Fibroblast of pulmonary artery (primary cell): Measurements from ENCODE around the gene EPB41L2.

Experiments
- DNase-seq: peaks from one replicate; pipeline ENCODE4 v3.0.0-alpha.2; 2010; ENCODE audit warnings: low read depth
- H3K4me3 ChIP-seq: replicated peaks from 2 replicates; pipeline ENCODE4 v1.5.1; 2011; ENCODE audit warnings: low read depth, mild to moderate bottlenecking, control low read depth, low read length, moderate library complexity
- CTCF ChIP-seq: IDR thresholded peaks from 2 replicates; pipeline ENCODE4 v1.5.1; 2011; ENCODE audit warnings: mild to moderate bottlenecking, control low read depth, low read length, inconsistent platforms; ENCODE audit errors: missing control alignments

EPB41L2 gene

GRCh38 chr6:131070061-131070460 lies 7.0 kb upstream of the EPB41L2 start:
- DNase-seq: no peak
- no peak for TF ChIP-seq CTCF
- H3K4me3 ChIP-seq: no peak overlapping the region

GRCh38 chr6:131068165-131068564 lies 5.1 kb upstream of the EPB41L2 start:
- no peak overlapping the region for H3K4me3 ChIP-seq
- no peak for DNase-seq
- TF ChIP-seq CTCF: no peak

DNA sequence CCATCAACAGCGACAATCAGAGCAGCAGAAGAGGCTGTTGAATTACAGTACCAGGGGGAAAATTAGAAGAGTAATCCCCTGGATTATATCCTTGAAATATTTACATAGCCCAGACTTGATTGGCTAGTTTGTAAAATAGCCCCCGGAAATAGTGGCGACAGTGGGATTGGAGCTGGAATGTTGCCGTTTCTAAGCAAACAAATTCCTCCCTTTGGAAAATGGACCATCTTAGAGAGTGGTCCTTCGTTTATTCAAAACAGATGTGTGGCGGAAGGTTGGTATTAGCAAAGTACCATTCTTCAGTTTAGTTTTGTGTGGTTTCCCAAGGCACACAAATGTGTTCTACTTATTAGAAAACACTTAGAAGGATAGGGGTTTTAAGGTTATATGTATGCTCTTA lies 4.5 kb upstream of the EPB41L2 start:
- H3K4me3 ChIP-seq: no peak overlapping the region
- DNase-seq: no peak
- TF ChIP-seq CTCF: no peak

- DNase-seq: no peak
- no peak overlapping the region for H3K4me3 ChIP-seq
- no peak for TF ChIP-seq CTCF
Observed at GRCh38 chr6:131065824-131066171, 2.8 kb upstream of the EPB41L2 start.

DNA sequence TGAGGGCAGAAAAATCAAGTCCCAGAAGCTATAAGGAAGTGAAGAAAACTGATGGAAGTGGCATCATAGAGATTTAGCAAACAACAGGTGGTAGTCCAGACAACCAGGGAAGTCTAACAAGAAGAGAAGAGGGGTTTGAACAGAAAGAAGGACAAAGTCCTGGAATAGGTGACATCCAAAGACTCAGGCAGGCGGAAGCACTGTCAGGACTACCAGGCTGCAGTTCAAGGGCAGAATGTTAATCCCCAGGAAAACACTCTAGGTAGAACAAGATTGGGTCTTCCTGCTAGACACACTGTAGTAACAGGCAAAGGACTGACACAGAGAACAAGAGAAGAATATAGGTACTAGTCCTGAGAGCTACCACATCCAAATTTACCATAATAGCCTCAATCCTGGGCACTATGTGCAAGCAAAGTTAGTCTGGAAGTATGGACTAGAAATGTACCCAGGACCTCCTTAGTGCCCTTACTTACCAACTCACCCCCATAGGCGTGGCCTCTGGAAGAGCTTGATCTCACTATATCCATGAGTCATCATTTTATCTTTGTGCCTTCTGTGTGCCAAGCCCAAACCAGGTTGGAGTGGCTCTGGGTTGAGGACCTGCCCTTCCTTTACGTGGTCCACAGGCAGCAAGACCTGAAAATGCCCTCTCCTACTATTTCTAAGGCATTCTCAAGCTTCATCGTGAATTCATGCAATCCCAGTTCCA lies 2.2 kb upstream of the EPB41L2 start:
- DNase-seq: no peak
- TF ChIP-seq CTCF: no peak
- H3K4me3 ChIP-seq: no peak overlapping the region

DNA sequence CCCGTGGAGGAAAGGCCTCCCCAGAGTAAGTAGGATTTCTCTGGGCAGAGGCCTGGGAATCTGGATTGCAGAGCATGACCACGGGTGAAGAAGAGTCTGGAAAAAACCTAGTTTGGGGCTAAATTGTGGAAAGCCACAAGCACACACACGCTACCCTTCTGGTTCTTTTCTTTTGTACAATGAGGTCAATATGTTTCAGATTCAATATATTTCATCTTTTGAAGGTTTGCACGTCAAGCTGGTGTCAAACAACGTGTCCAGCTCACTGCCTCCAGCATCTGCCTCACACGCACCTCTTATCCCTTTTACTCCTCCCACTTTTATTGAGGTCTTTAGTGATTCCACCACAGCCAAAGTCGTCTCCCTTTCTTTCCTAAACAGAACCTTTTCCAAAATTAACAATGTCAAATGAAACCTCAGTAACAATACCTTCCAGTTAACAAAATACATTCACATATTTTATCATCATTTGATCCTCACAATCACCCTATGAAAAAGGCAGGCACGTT lies 773 bp upstream of the EPB41L2 start:
- TF ChIP-seq CTCF: no peak
- no peak for DNase-seq
- H3K4me3 ChIP-seq: peak overlapping the region; percentile 82
